HepG2 (cell line): Measurements from ENCODE around the gene EPN3. TPM values are rescaled to one million over a fixed set of nuclear protein-coding genes. Genes with fewer than 3 reads are reported as not detected.

Source experiments
- DDIT3 ChIP-seq: sonication (generic); formaldehyde crosslinking; IDR thresholded peaks from 2 replicates; pipeline ENCODE4 v1.4.0; 2020; ENCODE audit warnings: mild to moderate bottlenecking, missing genetic modification reagents
- DNMT1 ChIP-seq: sonication (generic); formaldehyde crosslinking; IDR thresholded peaks from 2 replicates; pipeline ENCODE4 v1.5.1; 2020; ENCODE audit warnings: mild to moderate bottlenecking, missing genetic modification reagents
- E2F5 ChIP-seq: sonication (generic); formaldehyde crosslinking; conservative IDR thresholded peaks from 2 replicates; pipeline ENCODE4 v1.4.0; 2020; ENCODE audit warnings: missing genetic modification reagents
- FOXJ3 ChIP-seq: sonication (generic); formaldehyde crosslinking; IDR thresholded peaks from 2 replicates; pipeline ENCODE4 v1.4.0; 2020; ENCODE audit warnings: missing genetic modification reagents, mild to moderate bottlenecking, borderline replicate concordance
- IRX3 ChIP-seq: sonication (generic); formaldehyde crosslinking; IDR thresholded peaks from 2 replicates; pipeline ENCODE4 v1.8.1; 2023; ENCODE audit warnings: mild to moderate bottlenecking, low read depth, missing genetic modification reagents, borderline replicate concordance
- KAT8 ChIP-seq: IDR thresholded peaks from 2 replicates; pipeline ENCODE4 v1.6.1; 2016; ENCODE audit warnings: missing genetic modification reagents, missing compliant biosample characterization
- MBD4 ChIP-seq: IDR thresholded peaks from 2 replicates; pipeline ENCODE4 v1.6.1; 2012; ENCODE audit warnings: low read length, inconsistent platforms, borderline replicate concordance
- NFE2 ChIP-seq: sonication (generic); formaldehyde crosslinking; IDR thresholded peaks from 2 replicates; pipeline ENCODE4 v1.4.0; 2020; ENCODE audit warnings: missing genetic modification reagents
- NFE2L1 ChIP-seq: sonication (generic); formaldehyde crosslinking; IDR thresholded peaks from 2 replicates; pipeline ENCODE4 v1.4.0; 2020; ENCODE audit warnings: missing genetic modification reagents, mild to moderate bottlenecking, borderline replicate concordance
- PHB2 ChIP-seq: fragments of 450-650 bp; IDR thresholded peaks from 2 replicates; pipeline ENCODE4 v1.6.1; 2018; ENCODE audit not compliant: partially characterized antibody
- RBM22 ChIP-seq: fragments of 200-400 bp; formaldehyde crosslinking; optimal IDR thresholded peaks from 2 replicates; pipeline ENCODE3; 2017; ENCODE audit warnings: mild to moderate bottlenecking, low read length, moderate library complexity
- SALL1 ChIP-seq: sonication (generic); formaldehyde crosslinking; IDR thresholded peaks from 2 replicates; pipeline ENCODE4 v1.8.0; 2022; ENCODE audit warnings: mild to moderate bottlenecking, missing genetic modification reagents
- SALL2 ChIP-seq: sonication (generic); formaldehyde crosslinking; IDR thresholded peaks from 2 replicates; pipeline ENCODE4 v1.8.1; 2023; ENCODE audit warnings: mild to moderate bottlenecking, missing genetic modification reagents, inconsistent platforms
- SIN3A ChIP-seq: IDR thresholded peaks from 2 replicates; pipeline ENCODE4 v1.6.1; 2011; ENCODE audit warnings: low read depth, mild to moderate bottlenecking, control low read depth, low read length, borderline replicate concordance
- SKI ChIP-seq: fragments of 450-650 bp; IDR thresholded peaks from one replicate; pipeline ENCODE4 v1.6.1; 2018; ENCODE audit warnings: mild to moderate bottlenecking; ENCODE audit not compliant: partially characterized antibody
- SMAD3 ChIP-seq: sonication (generic); formaldehyde crosslinking; IDR thresholded peaks from 2 replicates; pipeline ENCODE4 v1.4.0; 2020; ENCODE audit warnings: missing genetic modification reagents
- SMAD9 ChIP-seq: sonication (generic); formaldehyde crosslinking; IDR thresholded peaks from 2 replicates; pipeline ENCODE4 v1.5.1; 2020; ENCODE audit warnings: mild to moderate bottlenecking, missing genetic modification reagents
- SP4 ChIP-seq: sonication (generic); formaldehyde crosslinking; IDR thresholded peaks from 2 replicates; pipeline ENCODE4 v1.8.1; 2023; ENCODE audit warnings: mild to moderate bottlenecking, missing genetic modification reagents
- THRA ChIP-seq: sonication (generic); formaldehyde crosslinking; IDR thresholded peaks from 2 replicates; pipeline ENCODE4 v1.4.0; 2020; ENCODE audit warnings: missing genetic modification reagents, borderline replicate concordance
- ZFX ChIP-seq: sonication (generic); formaldehyde crosslinking; IDR thresholded peaks from 2 replicates; pipeline ENCODE4 v1.4.0; 2020; ENCODE audit warnings: mild to moderate bottlenecking, low read depth, missing genetic modification reagents, moderate library complexity
- ZNF101 ChIP-seq: sonication (generic); formaldehyde crosslinking; IDR thresholded peaks from 2 replicates; pipeline ENCODE4 v1.4.0; 2020; ENCODE audit warnings: mild to moderate bottlenecking, low read depth, missing genetic modification reagents, borderline replicate concordance
- ZNF17 ChIP-seq: sonication (generic); formaldehyde crosslinking; IDR thresholded peaks from 2 replicates; pipeline ENCODE4 v1.5.0; 2020; ENCODE audit warnings: mild to moderate bottlenecking, missing genetic modification reagents
- ZNF207 ChIP-seq: fragments of 450-650 bp; IDR thresholded peaks from 2 replicates; pipeline ENCODE4 v1.6.1; 2016; ENCODE audit warnings: antibody characterized with exemption, borderline replicate concordance
- ZNF430 ChIP-seq: sonication (generic); formaldehyde crosslinking; IDR thresholded peaks from 2 replicates; pipeline ENCODE4 v1.9.0; 2021; ENCODE audit warnings: mild to moderate bottlenecking, missing genetic modification reagents
- ZNF660 ChIP-seq: sonication (generic); formaldehyde crosslinking; IDR thresholded peaks from 2 replicates; pipeline ENCODE4 v1.5.1; 2020; ENCODE audit warnings: mild to moderate bottlenecking, low read depth, missing genetic modification reagents, borderline replicate concordance
- ZNF704 ChIP-seq: sonication (generic); formaldehyde crosslinking; IDR thresholded peaks from 2 replicates; pipeline ENCODE4 v1.8.1; 2023; ENCODE audit warnings: mild to moderate bottlenecking, inconsistent platforms, moderate library complexity, missing genetic modification reagents, borderline replicate concordance
- ZNF747 ChIP-seq: sonication (generic); formaldehyde crosslinking; IDR thresholded peaks from 2 replicates; pipeline ENCODE4 v1.8.1; 2023; ENCODE audit warnings: missing genetic modification reagents, mild to moderate bottlenecking, borderline replicate concordance
- ZZZ3 ChIP-seq: sonication (generic); formaldehyde crosslinking; IDR thresholded peaks from 2 replicates; pipeline ENCODE4 v1.4.0; 2020; ENCODE audit warnings: missing genetic modification reagents, mild to moderate bottlenecking, borderline replicate concordance
- polyA plus RNA-seq, 8 experiments: library from polyadenylated mRNA; depleted of rRNA in 3 of 8; stranded (reverse) in 7 of 8; unstranded in 1 of 8; fragments of >200 nt; fragmentation: Illumina TruSeq in 4 of 8; extraction: Trizol in 4 of 8; gene quantifications; 2 replicates each; pipeline versions ENCODE4 v1.2.1 to v1.2.3, GENCODE V29; 2011 to 2016; ENCODE audit warnings: low read depth in 4 of 8, missing spikeins in 1 of 8, mixed read lengths in 1 of 8; ENCODE audit not compliant: insufficient read depth in 1 of 8
- total RNA-seq, 5 experiments: library from RNA; depleted of rRNA; stranded (reverse); fragments of >200 nt; fragmentation: Illumina TruSeq; extraction: Trizol; gene quantifications; 2 replicates each; pipeline ENCODE4 v1.2.3, GENCODE V29; 2016; ENCODE audit warnings: low read depth in 1 of 5

The EPN3 gene
- total and polyA plus RNA-seq, 2 of the 13 experiments (the other 11 are each of a cell fraction or from before 2014, with no cell fraction given), result 0.11 to 0.95 TPM

- TF ChIP-seq E2F5, result no peak
- TF ChIP-seq ZNF101, result no peak
- TF ChIP-seq ZNF207, result no peak
- 0 out of 2 replicates have a peak, but pooled peaks have one; percentile 51 for TF ChIP-seq SIN3A
- no peak for TF ChIP-seq MBD4
- no peak for TF ChIP-seq ZNF660 (CRISPR knock-in tag)
- no peak for TF ChIP-seq ZNF747
- TF ChIP-seq PHB2, result no peak
- TF ChIP-seq FOXJ3, result no peak
- TF ChIP-seq SALL1, result peak; percentile 73; the same call in 1 of the 2 replicates
- TF ChIP-seq SALL2 (CRISPR knock-in tag), result no peak
- peak; percentile 83 for TF ChIP-seq ZFX (CRISPR knock-in tag)
- no peak for TF ChIP-seq ZZZ3 (CRISPR knock-in tag)
- TF ChIP-seq RBM22, result no peak
- TF ChIP-seq DDIT3 (CRISPR knock-in tag), result no peak
- no peak for TF ChIP-seq SKI
- no peak for TF ChIP-seq ZNF430 (CRISPR knock-in tag)
- no peak for TF ChIP-seq NFE2 (CRISPR knock-in tag)
- peak; percentile 58 for TF ChIP-seq KAT8 (CRISPR knock-in tag)
- TF ChIP-seq THRA, result no peak
- TF ChIP-seq DNMT1, result peak; percentile 88; the same call in 1 of the 2 replicates
- TF ChIP-seq SMAD3, result no peak
- no peak for TF ChIP-seq IRX3 (CRISPR knock-in tag)
- no peak for TF ChIP-seq SMAD9 (CRISPR knock-in tag)
- TF ChIP-seq NFE2L1 (CRISPR knock-in tag), result no peak
- TF ChIP-seq ZNF704 (CRISPR knock-in tag), result no peak
- TF ChIP-seq SP4 (CRISPR knock-in tag), result peak; percentile 59; the same call in 1 of the 2 replicates
- no peak for TF ChIP-seq ZNF17 (CRISPR knock-in tag)
These were observed 6.2 kb downstream of the EPN3 start (continued) for GRCh38 chr17:50538549-50539410.
